CD1c-positive myeloid dendritic cell (primary cell): Measurements from ENCODE around the gene NUMB.
"Not testable (repeated sequence)": the region's sequence is repeated elsewhere in the genome, so short reads cannot be mapped to it uniquely, and the experiment has no call there.

Experiments
- DNase-seq: peaks from one replicate; pipeline ENCODE4 v3.0.0-alpha.2; 2016; ENCODE audit errors: extremely low spot score

The NUMB gene

DNA sequence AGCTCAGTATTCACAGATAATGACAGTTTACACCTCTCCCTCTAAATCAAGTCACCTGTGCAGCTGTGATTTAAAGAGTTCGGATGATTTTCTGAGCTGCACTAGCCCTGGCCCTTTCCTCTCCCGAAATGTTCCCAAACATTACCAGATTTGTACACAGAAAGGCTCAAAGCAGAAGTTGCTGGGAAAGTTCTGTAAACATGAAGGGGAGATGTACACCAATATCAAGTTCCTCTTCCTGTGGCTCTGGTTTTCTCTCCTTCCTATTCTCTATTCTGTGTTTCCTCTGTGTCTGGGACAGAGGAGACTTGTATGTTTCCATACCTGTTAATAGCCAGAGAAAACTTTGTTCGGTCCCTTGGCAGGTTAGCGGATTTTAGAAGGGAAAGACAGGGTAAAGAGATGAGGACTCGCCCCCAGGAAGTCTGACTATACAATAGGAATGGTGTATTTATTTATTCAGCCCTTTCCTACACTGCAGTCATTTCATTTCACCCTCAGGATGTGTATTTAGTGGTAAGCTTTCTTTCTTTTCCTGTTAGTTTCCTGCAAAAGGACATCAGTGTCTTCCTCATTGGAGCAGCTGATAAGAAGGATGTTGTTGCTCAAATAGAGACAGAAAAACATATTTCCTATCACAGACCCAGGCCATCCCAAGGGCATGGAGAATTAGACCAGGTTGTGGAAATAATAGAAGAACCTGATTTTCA lies 7.6 kb upstream of the NUMB start:
- peak; percentile 78 for DNase-seq

DNA sequence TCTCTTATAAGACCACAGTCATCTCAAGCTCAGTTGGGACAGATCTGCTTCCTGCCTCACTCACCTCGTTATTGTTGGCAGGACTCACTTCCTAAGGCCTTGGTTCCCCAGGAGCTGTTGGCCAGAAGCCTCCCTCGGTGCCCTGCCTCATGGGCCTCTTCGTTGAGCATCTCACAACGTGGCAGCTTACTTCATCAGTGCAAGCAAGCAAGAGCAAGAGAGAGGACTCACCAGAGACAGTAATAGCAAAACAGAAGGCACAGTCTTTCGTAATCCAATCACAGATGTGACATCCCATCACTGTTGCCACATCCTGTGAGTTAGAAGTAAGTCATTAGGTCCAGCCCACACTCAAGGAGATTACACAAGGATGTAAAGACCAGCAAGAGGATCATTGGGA lies 5.1 kb upstream of the NUMB start:
- peak; percentile 96 for DNase-seq

DNA sequence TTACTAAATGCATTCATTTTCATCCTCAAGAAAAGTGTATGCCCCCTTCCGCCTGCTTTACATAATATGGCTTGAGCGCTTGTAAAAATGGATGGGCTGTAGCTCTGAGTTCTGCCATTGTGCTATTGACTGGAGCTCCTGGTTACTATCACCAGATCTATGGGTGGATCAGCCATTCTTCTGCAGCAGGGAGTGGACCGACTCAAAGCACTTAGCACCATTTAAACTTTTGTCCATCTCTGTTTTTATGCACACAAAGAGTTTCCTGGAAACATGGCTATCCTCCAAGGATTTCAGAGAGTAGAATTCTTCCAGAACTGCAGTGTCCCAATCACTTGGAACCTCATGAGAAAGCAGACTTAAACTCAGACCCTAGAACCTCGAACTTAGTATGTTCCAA lies 4.5 kb upstream of the NUMB start:
- DNase-seq, result no peak

DNA sequence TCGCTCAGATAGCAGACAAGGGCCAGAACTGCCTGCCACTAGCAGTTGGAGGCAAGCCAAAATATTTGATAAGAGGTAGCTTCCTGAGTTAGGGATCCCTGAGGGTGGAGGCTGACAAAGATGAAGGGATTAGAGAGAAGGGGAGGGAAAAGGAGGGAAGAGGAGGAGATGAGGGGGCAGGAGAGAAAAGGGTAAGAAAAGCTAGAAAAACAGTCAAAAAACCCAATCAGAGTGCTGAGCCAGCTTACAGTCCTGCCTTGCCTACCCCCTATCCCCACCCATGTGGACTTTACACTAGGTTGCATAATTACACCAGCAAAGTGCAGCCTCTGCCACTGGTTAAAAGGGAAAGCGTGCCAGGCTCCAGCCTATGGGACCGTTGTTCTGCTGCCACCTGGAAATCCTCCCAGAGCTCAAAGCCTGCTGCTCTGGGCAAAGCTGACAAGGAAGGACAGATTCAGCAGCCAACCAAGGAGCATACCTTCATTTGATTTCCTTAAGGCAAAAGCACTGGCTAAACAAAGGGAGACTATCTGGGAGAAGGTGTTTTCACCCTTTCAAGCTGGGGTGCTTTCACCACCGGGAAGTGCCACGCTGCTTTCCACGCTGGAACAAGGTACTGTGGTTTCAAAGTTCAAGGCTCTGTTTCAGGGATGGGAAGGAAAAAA lies 3.8 kb upstream of the NUMB start:
- no peak for DNase-seq

DNA sequence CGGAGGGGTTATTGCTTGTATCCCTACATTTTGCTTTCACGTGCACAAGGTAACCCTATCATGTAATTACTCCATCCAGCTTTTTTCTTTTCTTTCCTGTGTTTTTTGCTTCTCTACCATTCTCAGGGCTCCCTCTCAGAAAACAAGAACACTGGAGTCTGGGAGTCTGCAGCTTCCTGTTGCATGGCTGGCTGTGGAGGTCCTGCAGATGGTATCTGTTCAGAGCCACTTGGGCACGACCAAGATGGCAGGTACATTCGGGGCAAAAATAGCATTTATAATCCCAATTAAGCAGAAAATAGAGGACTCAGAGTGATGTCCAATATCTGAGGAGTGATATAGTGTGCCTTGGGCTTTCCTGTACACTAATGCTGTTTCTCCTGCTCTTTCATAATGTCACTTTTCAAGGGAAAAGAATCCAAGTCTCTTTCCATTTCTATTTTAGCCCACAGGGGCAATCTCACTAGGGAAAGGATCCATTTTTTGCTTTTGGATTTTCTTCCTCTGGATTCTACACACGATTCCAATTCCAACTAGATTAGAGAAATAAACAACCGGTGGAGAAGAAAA lies 3.2 kb upstream of the NUMB start:
- DNase-seq, result no peak

DNA sequence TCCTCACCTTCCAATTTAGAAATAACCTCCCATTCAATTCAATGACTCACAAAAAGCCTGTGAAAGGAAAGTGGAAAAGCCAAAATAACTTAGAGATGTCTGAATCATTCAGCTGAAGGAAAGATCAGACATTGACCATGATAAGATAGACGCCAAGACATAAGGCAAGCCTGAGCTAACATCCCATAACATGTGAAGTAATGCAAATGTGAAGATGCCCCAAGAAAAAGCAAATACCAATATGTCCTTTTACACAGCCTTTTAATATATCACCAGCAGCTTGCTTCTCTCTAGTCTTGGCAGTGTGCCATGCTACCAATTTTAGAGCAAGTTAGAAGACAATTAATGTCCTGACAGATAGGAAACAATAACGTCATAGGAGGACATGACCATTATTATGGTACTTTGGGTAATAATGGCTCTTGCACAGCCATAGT lies 2.4 kb upstream of the NUMB start:
- no peak for DNase-seq

DNA sequence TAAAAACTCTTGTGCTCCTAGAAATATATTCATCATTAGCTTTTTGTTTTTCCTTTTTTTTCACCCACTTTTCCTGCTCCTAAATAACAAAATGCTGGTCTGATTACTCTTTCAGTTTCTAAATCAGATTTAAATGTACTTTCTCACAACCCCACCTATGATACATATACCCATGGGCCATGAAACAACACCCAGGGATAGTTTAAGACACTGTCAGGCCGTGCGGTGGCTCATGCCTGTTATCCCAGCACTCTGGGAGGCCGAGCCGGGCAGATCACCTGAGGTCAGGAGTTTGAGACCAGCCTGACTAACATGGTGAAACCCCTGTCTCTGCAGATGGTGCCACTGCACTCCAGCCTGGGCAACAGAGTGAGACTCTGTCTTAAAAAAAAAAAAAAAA lies 1.6 kb upstream of the NUMB start:
- no peak for DNase-seq

DNA sequence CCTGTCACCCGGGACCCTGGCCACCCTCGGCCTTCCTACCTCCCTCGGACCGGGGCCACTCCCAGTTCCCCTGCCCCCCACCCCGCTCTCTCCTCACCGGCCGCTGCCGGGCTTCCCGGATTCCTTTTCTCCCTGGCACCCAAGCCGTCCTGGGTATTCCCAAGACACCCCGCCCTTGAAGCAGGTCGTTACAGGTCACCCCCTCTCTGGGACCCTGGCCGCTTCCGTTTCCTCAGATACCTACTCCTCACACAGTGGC lies 493 bp downstream of the NUMB start:
- no peak for DNase-seq

DNA sequence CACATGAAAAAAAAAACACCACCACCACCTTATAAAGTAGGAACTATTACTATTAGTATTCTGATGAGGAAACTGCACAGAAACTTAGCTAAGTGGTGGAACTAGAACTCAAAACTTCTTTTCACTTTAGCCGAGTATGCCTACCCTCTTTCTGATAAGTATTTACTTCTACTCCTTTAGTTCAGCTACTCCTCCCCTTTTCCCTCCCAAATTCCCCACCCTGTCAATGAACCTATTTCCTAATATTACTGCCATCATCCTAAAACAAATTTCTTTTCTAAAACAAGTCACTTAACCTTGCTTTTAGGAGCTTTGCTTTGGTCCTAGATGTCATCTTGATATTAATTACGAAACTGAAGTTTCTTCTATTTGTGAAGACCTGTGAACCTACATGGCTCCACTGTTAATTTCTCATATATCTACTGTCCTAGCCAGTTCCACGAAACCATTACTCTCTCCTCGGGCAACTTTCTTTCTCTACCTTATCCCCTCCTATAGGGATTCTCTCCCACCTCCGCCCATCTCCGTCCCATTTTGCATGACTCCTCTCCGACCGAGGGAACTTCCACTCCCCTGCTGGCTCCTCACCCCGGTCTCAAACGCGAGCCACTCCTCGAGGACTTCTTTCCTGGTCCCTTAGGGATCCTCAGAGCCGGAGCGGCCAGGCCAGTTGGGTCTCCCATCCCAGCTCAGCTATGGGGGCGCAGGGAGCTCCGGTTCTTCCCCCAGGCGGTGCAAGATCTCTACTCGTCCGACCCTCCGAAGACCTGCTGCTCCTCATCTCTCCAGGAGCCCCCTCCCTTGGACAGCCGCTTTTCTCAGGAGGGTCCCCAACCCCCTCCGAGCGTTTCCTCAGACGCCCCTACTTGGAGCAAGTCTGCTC lies 1.1 kb downstream of the NUMB start:
- DNase-seq, result peak; percentile 56

DNA sequence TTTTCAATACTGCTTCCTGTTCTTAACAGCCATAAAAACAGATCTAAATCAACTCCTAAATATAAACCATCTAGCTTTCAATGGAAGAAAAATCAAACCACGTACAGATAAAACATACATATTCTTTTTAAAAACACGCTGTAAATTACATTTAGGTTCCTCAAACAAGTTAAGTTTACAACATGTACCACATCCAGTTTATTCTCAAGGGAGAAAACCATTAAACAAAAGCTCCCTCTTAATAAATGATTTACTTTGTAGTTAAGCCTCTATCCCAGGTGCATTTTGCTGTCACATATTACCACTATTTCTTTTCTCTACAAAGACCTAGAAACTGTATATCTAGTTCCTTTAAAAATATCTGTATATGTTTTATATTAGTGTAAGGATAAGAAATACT lies 3.1 kb downstream of the NUMB start:
- no peak for DNase-seq

DNA sequence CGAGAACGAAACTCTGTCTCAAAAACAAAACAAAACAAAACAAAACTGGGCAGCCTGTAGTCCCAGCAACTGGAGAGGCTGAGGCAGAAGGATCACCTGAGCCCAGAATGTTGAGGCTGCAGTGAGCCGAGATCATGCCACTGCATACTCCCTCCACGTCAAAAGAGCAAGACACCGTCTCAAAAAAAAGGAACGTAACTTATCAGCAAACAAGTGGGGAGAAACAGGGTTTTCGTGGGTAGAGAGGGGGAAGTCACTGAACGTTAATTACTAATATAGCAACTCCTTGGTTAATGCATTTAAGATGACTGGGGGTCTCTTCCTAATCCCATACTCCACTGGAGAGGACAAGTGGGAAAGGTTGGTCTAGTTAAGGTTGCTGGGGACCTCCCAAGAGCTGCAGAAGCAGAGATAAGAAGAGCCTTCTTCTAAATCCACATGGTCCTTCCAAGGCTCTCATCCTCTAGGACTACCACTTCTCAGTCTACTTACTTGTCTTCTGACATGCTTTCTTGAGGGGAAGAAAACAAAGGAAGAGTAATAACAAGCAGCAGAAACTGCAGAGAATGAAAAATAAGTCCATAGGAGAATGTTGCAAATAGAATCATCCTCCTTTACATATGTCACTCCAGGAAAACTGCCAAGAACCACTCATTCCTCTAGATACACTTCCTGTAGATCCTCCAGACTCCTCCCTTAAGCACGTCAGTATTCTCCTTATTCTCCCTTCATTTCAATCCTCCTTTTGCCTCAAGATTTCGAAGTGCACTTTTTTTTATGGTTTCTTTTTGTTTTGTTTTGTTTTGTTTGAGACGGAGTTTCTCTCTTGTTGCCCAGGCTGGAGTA lies 5.8 kb downstream of the NUMB start:
- peak; percentile 84 for DNase-seq

DNA sequence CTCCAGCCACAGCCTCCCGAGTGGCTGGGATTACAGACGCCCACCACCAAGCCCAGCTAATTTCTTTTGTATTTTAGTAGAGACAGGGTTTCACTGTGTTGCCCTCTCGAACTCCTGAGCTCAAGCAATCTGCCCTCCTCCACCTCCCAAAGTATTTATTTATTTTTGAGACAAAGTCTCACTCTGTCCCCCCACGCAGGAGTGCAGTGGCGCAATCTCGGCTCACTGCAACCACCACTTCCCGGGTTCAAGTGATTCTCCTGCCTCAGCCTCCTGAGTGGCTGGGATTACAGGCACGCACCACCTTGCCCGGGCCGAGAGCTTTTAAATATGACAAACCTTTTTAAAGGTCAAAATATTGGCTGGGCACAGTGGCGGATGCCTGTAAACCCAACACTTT lies 14.6 kb downstream of the NUMB start:
- no peak for DNase-seq

DNA sequence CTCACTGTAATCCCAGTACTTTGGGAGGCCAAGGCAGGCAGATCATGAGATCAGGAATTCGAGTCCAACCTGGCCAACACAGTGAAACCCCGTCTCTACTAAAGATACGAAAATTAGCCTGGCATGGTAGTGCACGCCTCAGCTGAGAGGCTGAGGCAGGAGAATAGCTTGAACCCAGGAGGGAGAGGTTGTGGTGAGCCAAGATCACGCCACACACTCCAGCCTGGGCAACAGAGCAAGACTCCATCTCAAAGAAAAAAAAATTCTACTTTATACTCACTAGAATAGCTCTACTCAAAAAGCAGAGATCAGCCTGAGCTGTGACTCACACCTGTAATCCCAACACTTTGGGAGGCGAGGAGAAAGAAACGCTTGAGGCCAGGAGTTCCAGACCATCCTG lies 17.1 kb downstream of the NUMB start:
- no peak for DNase-seq

DNA sequence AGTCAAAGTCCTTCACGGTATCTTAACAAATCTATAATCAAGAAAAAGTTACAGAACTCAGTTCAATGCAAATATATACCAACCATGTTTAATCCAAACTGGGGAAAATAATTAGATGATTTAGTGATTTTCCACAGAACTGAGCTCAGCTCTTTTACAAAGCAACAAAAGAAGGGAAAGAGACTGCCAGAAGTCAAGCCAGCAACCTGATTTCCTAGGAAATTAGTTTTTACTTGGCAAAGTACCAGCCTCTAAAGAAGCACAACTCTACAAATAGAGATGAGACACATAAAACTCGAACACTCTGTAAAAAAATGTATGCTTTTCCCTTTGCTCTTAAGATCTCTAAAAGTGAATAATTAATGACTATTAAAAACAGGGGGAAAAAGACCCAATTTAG lies 19.4 kb downstream of the NUMB start:
- no peak for DNase-seq

DNA sequence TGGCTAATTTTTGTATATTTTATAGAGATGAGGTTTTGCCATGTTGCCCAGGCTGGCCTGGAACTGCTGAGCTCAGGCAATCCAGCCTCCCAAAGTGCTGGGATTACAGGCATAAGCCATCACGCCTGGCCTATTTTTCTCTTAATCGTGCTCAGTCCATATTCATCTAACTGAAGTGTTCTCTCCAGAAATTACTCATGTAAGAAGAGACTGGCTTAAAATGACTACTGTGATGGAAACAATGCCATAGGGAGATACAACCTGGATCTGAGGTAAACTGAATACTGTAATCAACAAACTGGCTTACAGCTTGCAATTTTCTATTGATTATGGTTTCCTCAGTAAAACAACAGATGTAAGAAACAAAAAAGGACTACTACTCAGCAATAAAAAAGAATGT lies 21.1 kb downstream of the NUMB start:
- no peak for DNase-seq

DNA sequence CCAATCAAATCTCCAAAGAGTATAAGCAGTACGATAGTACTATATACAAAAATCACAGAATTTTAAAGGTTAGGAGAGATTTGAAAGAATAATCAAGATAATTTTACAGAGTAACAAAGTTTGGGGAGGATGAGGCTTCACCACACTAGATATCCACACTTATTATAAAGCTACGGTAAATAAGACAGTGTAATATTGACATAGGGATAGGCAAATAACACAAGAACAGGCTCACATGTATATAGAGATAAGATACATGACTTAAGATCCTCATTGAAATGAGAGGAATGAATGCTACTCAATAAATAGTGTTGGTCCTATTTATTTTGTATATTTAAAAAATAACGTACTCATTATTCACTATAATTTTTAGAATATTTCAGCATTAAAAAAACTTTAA lies 26.2 kb downstream of the NUMB start:
- DNase-seq, result no peak

DNA sequence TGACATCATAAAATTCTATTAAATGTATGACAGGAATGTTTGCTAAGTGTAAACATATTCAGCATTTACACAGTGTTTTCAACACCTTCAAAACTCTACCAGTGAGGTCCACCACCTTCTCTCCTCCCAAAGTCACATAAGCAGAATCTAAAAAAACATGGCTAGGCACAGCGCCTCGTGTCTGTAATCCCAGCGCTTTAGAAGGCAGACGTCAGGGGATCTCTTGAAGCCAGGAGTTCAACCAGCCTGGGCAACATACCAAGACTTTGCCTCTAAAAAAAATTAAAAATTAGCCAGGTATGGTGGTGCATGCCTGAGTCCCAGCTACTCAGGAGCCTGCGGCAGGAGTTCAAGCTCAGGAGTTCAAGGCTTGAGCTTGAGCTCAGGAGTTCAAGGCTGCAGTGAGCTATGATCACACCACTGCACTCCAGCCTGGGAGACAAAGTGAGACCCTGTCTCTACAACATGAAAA lies 30.0 kb downstream of the NUMB start:
- no peak for DNase-seq

DNA sequence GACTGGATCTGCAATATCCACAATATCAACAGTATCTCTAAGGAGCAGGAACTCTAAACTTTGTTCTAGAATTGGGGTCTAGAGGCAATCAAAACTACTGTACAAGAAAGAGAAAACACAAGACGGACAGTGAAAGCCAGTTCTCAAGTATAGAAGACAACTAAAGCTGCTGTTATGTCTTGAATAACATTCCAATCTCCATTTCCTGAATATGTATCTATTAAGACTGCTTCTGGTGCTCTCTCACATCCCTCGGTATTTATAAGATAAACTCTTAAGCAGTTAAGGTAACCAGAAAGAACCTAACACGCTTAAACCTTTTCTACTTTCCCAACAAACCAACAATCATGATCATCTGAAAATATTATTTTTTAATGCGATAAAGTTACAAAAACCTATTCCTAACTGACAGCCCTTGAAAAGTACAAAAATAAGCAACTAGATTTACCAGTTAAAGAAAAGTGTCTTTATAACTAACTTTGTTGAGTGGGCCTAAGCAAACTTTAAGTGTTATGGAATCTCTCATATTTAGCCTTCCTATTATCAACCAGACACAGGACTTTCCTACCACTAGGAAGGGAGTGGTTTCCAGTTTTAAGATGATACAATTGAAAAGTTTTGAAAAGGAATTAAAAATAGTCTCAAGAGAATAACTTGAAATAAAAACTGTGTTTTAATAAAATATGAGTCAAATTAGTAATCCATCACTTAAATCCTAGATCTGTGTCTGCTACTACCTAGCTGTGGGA lies 30.7 kb downstream of the NUMB start:
- no peak for DNase-seq

DNA sequence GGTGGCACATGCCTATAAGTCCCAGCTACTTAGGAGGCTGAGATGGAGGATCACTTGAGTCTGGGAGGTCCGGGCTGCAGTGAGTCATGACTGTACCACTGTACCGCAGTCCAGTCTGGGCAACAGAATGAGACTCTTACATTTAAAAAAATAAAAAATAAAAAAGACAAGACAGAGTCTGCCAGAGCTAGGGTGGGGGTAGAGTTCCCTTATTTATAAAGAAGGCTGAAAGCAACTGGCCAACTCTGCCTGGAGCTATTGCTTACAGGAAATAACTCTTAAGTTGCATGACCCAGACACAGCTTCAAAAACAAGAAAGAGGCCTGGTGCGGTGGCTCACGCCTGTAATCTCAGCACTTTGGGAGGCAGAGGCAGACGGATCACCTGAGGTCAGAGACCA lies 31.5 kb downstream of the NUMB start:
- peak; percentile 46 for DNase-seq

DNA sequence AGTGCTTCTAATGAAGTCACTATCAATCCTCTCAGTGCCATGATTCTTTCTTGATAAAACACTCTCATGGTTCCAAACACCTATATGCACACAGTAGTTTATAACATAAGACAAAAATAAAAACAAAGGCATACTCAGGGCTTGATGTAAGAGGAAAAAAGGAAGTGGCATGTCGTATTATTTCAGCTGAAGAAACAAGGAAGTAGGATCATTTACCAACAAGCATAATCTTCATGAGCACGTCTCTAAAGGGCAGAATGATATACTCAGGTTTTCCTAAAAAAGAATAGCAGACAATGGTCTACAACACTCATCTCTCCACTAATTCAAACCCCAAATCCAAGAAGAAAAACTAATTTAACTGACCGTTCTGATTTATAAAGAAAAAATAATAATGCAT lies 33.9 kb downstream of the NUMB start:
- peak; percentile 72 for DNase-seq

DNA sequence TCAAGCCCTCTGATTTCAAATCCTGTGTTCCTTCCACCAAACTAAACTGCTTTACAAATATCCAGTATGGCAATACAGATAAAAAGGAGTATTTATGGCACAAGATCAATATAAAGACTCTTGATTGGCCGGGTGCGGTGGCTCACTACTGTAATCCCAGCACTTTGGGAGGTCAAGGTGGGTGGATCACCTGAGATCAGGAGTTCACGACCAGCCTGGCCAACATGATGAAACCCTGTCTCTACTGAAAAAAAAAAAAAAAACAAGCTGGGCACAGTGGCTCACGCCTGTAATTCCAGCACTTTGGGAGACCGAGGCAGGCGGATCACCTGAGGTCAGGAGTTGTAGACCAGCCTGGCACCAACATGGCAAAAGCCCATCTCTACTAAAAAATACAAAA lies 35.3 kb downstream of the NUMB start:
- DNase-seq, result not testable (repeated sequence)
